Measurements from ENCODE around the gene ADAT3.
A peak's percentile ranks its signal among the peaks of the same experiment; 100 is the strongest.

ADAT3 gene

DNA sequence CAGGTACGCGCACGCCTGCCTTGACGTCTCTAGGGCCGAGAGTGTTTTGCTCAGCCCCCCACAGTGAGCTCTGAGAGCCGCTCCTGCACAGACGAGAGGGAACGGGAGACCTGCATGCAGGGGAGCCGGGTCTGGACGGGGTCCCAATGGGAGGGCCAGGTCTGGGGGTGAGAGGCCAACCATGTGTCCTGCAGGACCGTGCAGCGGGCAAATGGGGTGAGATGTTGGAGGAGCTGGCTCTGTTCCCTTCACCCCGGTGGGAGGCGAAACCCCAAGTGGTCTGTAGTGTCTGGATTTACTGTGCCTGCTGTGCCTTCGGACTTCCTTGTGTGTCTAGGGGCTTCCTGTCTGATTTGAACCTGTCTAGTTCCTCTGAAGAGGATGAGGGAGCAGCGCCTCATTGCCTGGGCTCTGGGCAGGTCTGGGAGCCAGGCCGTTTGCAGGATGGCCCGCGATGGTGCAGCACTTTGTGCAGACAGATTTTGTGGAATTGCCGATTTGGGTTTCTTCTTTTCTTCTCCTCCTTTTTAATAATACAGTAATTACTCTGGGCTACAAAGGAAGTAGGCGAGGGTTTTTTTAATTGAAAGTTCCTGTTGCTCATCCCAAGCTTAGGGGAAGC is 37.8 kb downstream of the ADAT3 start:
- DNase-seq = no peak

DNA sequence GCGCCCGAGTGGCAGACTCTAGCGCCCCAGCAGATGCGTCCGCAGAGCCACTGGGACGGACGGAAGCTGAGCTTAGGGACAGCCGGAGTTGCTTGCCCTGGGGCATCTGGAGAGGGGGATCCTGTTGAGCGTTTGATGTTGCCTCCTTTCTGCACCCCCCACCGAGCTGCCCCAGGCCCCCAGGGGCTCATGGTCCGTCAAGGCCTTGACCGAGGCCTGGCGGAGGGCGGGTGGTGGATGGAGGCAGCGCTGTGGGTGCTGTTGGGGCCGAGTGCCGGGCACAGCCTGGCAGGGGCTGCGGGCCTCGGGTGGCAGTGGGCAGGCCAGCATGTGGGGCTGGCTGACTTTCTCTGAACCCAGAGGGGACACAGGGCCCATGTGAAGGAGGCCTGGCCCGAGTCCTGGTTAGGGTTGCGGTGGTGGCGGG is 38.5 kb downstream of the ADAT3 start:
- no peak for DNase-seq

DNA sequence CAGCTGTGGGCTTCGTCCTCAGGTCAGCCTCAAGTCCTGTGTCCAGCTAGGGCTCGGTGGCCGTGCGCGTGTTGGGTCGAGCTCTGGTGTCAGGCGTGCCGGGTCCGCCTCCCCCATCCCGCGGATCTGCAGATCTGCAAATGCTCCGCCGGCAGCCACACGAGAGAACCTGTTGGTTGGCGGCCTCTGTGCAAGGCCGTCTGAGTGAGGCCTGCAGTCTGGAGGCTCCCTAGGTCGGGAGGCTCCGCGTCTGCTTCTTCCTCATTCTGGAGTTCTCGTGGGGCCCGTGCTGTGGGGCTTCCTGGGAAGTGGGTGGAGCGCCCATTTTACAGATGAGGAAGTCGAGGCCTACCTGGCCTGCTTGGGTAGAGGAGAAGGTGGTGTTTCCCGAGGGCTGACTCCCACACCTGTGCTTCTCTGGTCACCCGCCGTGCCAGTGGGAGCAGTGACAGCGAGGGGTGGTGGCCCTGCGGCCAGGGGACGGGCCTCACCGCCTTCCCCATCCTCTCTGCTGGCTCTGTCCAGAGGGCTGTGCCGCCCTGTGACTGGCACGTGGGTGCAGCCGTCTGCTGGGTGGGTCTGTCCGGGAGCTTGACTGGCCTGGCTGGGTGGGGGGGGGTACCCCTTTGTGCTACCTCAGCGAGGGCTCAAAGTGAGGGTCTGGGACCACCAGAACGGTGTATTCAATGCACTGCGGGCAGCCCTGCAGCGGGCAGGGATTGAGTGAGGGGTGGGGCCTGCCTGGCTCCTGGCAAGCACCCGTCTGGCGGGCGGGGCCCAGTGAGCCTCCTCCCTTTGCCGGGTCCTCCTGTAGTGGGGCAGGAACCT is 39.1 kb downstream of the ADAT3 start:
- no peak for DNase-seq

DNA sequence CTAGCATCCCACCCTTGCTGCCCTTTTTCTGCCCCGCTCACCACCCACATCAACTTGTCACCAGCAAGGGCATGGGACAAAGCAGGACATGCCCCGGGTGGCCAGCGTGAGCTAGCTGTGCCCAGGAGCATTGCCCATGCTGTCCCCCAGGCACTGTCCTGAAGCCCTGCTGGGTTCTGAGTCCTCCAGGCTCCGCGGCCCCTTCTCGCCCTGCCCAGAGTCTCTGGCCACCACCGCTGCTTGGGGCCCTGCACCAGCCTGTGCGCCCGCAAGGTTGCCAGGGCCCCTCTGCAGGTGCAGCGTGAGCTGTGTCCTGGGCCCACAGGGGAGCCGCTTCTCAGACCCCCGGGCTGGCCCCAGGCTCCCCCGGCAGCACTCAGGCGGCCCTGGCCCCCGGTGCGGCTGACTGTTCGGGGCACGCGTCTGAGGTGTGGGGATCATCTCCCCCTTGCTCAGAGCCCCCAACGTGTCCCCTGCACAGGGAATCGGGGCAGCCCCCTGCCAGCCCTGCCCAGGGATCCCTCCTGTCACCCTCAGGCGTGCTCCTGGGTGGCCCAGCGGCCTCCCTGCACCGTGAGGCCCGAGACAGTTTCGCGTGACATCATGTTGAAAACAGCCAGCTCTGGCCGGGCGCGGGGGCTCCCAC is 39.8 kb downstream of the ADAT3 start:
- no peak for DNase-seq

DNA sequence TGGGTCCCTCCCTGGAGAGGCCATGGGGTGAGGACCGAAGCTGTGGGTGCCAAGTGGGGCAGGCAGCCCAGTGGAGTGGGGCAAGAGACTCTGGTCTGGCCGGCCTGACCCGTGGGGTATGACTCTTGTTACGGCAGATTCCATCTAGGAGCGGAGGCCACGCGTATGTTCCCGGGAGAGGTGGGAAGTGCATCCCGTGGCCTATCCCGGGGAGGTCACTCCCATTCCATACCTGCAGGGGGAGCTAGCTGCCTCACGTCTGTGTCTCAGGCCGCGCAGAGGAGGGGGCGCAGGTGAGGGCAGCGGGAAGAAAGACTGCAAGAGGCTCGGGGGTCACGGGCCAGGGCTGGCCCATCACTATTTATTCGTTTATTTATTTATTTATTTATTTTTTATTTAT is 40.7 kb downstream of the ADAT3 start:
- peak; percentile 60 for DNase-seq

DNA sequence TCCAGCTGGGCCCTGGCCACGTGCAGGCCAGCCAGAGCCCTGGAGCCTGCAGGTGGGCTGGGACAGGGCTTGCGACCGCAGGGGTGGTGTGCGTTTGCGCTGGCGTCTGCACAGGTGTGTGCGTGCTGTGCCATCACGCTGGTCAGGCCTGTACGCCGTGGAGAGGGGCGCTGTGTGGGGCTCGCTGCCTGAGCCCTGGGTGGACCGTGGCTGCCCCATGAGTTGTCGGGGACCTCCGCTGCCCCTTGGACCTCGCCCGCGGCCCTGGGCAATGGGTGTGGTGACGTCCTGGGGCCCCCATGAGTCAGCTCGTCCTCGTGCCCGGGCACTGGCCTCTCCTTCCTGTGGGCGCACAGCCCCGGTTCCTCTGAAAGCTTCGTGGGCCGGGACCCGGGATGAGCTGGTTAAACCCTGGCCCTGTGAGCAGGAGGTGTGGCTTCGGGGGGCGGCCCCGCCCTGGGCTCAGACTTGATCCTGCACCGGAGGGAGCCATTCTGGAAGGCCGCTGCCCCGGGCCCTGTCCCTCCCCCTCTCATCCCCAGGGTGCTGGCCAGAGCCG is 42.5 kb downstream of the ADAT3 start:
- DNase-seq = no peak

DNA sequence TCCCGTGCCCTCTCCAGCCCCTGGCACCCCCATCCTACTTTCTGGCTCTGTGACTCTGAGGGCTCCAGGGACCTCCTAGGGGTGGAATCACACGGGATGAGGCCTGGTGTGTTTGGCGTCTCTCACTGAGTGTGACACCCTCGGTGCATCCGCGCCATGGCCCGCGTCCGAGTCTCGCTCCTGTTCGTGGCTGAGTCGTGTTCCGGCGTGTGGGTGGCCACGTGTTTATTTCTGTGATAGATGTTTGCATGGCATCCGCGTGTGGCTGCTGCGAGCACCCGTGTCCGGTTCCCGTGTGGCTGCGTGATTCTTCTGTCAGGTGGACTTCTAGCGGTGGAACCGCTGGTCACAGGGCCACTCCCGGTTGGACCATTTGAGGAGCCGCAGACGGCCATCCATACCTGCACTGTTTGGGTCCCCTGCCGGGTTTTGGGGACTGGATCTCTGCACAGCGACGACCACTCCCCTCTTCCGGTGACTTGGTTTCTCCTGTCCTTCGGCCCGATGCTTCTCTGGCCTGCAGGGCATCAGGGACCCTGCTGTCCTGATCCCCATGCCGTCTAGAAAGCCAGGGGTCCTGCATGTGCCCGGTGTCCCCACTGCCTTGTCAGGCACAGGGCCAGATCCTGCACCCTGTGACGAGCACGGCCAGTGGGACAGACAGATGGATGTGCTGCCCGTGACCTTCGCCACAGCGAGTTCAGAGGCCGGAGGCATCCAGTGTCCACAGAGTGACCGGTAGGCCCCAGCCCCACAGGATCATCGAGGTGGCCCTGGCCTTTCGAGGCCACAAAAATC is 44.3 kb downstream of the ADAT3 start:
- no peak for DNase-seq

DNA sequence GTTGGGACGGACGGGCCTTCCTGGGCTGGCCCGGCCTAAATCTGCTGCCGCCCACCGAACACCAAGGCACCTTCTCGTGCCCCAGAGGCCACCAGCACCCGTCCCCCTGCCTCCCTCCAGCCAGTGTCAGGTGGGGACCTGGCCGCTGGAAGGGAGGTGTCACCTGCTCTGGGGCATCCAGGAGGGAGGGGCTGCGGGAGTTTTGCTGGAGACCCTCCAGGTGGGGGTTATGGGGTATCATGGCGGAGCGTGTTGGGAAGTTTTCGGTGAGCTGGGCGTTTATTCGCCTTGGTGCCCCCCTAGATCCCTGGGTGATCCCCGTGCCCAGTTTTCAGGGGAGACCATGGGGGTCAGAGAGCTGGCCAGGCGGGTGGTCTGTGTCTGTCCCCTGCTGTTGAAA is 45.4 kb downstream of the ADAT3 start:
- no peak for DNase-seq

DNA sequence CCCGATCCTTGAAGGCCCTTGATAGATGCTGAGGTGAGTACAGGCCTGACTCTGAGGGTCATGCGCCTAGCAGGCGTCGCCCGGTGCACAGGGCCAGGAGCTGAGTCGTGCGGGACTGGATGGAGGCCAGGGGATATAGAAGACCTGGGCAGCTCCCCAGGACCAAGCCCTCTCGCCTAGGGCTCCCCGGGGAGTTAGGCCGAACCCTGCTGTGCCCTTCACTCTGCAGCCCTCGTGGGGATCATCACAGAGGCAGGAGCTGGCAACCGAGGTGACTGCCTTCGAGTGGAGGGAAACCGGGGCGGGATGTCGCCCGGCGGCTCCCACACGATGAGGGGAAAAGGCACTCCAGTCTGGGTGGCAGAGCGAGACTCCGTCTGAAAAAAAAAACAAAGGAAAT is 47.4 kb downstream of the ADAT3 start:
- DNase-seq = no peak

DNA sequence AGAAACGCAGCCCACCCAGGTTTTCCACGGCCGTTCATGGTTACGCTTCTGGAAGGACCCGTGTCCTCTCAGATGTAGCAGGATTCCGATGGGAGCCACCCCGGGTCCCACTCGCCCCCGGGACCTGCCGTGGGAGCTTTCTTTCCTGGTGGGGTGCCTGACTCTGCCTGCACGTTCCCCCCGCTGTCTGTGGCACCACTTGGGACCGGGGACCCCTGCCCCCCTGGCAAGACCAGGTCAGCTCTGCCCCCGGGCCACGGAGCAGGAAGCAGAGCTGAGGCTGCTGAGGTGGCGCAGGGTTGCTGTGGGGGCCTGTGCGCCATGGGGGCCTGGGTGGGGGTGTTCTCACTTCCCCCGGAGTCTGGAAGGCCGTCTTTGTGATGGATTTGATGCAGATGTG is 47.8 kb downstream of the ADAT3 start:
- no peak for DNase-seq

DNA sequence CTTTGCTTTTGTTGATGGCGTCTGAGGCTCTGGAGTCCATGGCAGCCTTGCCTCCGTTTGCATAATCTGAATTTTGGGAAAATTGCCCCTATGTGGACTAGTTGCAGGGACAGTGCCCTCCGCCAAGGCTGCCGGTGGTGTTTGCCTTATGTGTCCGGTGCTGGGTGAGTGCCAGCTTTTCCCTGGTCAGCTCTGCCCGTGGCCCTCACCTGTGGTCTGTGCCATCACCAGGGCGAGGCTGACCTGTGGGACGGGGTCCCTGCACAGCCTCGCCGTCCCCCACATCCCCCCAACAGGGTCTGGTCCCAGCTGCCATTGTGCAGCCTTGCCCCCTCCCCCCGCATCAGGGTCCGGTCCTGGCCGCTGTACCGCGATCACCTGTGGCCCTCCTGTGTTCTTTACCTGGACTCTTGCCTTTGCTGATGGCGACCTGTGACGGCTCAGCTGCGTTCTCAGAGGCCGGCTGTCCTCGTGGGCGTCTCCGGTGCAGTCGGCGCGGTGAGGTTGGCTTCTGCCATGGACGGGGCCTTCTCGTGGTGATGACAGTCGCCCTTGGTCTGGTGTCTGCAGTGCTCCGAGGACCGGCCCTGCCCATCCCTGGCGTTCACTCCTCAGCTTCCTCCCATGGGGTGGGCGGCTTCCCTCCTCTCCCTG is 48.4 kb downstream of the ADAT3 start:
- DNase-seq = no peak

DNA sequence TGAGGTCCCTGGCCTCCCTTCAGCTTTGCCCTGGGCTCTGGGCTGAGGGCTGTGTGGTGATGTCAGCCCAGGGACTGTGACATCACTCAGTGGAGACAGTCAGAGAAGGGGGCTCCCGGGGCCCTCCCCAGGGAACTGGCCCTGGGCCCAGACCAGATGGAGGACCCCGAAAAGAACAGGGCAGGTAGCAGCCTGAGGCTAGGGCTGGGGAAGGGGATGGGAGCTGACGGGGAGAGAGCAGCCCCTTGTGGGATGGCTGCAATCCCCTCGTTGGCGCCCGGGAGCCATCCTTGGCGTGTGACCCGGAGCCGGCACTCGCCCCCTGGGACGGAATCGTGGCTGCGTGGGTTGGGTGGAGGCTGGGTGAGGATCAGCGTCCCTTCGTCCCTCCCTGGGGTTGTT is 49.3 kb downstream of the ADAT3 start:
- DNase-seq = no peak

DNA sequence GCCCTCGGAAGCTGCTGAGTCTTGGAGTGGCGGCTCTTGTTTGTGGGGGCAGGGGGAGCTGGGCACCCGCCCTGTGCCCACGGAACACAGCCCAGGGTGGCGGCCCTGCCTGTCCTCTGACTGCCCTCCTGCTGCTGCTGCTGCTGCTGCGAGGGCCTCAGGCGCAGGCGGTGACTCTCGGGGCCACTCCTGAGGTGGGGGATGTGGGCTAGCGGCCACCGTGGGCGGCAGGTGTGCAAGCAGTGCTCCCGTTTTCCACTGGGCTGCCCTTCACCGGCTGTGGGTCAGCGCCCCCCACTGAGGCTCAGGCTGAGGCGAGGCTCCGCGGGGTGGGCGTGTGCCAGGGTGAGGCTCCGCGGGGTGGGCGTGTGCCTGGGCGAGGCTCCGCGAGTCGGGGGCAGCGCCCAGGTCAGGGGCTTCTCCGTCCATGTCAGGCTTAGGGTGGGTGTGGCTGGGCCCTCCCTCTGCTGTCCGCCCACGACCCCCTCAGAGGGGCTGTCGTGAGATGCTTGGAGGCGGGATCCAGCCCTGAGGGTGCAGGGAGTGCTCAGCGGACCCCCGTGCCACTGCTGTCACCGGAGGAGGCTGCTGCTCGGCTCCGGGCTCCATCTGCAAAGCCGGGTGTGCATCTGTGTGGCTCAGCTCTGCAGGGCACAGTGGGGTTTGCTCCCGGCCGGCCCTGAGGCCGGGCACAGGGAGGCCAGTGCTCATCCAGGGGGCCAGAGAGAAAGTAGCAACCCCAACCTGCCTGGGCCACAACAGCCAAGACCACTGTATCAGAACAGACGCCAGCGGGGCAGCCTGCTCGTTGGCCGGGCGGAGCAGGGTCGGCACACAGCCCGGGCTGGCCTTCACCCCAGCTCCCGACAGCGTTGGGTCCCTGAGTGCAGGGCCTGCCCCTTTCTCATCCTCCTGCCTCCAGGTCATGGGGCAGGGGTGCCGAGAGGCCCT is 50.2 kb downstream of the ADAT3 start:
- DNase-seq = no peak

DNA sequence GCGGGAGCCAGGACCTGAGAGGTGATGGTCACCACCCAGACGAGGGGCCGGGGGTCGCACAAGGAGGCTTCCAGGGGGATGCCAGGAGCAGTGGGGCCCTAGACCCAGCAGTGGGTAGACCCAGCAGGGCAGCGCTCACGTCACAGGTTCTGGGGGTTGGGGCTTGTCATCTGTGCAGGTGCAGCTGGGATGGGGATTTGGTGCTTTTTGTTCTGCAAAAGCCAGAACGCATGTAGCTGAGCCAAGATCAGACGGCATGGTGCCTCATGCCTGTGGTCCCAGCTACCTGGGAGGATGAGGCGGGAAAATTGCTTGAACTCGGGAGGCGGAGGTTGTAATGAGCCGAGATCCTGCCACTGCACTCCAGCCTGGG is 50.9 kb downstream of the ADAT3 start:
- no peak for DNase-seq

DNA sequence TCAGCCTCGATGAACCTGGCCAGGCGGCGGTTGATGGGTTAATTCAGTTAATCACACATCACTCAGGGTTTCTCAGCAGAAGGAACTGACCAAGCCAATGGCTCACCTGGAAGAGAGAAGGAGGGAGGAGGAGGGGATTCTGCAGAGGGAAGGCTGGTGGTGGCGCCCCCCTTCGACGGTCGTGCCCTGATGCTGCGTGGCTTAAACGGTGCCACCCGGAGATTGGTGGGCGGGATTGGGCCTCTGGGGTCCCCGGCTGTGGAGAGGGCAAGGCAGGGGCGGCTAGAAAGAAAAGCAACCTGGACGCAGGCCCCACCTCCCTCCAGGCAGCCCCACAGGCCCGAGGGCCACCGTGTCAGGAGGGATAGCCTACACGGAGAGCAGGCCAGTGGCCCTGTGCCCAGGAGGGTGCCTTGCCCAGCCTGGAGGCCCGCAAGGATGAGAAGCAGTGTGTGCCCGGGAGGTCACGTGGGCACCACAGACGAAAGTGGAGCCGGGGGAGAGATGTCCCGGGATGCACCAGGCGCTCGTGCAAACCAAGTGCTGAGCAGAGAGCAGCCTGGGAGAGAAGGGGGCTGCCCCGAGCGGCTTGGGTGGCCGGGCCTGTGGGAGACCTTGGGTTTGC is 51.8 kb downstream of the ADAT3 start:
- no peak for DNase-seq

DNA sequence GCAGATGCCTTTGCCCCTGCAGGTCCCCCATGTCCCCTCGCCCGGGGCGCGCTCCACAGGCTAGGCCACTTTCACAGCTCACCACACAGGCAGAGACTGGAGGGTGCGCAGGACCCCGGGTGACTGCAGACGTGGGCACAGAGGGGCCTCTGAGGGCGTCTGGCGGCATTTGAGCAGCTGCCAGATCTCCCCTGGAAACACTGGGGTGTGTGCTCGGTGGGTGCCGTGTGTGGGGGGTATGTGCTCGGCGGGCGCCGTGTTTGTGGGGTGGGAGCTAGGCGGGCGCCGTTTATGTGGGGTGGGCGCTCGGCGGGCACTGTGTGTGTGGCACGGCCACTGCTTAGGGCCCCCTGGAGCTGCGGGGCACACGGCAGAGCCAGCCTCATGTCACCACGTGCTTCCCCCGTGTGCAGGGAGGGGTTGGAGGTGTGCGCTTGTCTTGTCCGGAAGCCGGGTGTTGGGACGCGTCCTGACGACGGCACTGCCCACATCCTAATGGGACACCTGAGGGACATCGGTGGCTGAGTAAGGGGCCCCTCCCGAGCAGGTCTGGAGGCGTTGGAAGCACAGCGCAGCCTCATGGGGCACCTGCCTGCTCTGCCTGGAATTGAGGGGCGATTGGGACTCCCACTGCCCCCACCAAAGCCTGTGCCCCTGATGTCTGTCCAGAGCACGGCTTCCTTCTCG is 52.5 kb downstream of the ADAT3 start:
- DNase-seq = no peak

DNA sequence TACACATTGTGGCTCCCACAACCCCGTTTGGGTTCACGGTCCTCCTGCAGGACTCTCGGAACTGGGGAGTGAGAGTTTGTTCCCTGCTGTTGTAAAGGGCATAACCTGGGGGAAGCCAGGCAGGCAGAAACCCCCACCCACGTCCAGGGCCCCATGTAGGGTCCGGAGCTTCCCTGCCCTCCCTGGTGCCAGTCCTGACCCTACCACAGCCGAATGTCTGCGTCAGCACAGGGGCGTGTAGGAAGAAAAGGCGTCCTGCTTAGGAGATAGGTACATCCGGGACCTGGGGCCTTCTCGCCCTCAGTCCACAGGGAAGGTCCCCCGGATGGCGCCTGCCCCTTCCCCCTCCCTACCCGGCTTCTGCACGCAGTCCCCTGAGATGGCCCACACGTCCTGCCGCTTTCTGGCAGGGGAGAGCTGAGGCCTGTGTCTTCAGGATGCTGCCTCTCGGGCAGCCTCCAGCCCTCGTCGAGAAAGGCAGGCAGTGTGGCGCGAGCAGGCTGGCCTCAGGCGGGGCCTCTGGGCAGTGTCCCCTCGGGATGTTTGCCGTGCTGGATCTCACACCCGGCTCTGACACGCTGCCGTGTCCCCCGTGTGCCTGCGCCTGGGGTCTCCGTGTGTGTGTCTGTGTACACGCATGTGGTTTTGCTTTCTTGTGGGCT is 54.9 kb downstream of the ADAT3 start:
- no peak for DNase-seq

DNA sequence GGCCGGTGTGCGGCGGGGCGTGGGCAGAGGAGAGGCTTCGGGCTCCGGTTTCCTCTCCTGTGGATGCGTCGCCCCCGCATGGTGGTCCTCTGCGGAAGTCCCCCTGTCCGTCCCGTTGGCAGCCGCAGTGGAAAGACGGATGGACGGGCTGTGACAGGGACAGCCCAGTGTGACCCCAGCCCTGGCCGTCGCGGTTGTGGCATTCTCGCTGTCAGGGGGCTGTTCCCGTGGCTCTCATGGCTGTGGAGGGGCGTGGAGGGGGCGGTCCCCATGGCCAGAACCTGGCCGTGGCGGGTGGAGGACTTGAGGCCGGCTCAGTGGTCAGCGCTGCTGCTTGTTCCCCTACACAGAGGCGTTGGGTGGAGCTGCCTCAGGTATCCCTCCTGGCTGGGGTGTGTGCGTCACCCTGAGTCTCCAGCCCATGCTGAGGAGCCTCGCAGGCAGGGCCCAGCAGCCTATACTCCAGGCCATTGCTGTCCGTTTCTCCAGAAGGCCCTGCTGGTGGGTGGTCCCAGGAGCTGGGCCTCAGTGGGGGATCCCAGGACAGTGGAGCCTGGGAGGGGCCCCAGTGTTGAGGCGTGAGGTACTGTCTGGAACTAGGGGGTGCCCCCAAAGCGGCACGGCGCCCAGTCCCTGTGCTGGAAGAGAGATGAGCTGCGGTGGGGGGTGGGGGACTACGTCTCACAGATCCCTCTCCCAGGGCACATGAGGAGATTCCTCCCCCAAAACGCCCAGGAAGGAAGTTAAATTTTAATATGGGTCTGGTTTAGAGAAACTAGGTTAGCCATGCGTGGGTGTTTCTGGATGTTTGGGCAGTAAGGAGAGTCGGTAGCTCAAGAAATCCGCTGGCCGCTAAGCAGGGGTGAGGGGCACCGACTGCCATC is 56.0 kb downstream of the ADAT3 start:
- DNase-seq = no peak

DNA sequence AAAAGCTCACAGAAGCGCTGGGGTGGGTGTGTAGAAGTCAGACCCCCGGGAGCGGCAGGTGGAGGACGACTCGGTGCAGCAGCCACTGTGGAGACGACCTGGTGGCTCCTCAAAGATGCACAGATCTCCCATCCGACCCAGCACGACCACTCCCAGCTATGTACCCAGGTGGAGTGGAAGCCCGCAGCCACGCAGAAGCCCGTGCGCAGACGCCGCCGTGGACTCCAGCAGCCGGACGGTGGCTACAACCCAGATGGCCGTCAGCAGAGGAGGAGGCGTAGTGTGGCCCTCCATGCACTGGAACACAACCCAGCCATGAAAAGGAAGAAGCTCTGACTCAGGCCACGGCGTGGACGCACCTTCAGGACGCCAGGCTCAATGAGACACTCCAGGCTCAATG is 57.5 kb downstream of the ADAT3 start:
- no peak for DNase-seq
